Right atrium auricular region (tissue), 2 donors: ENCODE data around the gene SELENON. TPM values are rescaled to one million over a fixed set of nuclear protein-coding genes. Genes with fewer than 3 reads are reported as not detected.

Experiments
- DNase-seq: peaks from one replicate; pipeline ENCODE4 v3.0.0-alpha.2; 2019; ENCODE audit warnings: low spot score
- H3K27ac ChIP-seq, 2 donors: fragments of 200-600 bp; sonication (generic); 1 replicate in 1 of 2; 2 replicates in 1 of 2; pipeline ENCODE4 v1.5.1; 2016 to 2019
- H3K27me3 ChIP-seq, 2 donors: fragments of 200-600 bp; sonication (generic); one replicate each; pipeline versions ENCODE4 v1.5.1 to v1.6.0; 2017 to 2019
- H3K36me3 ChIP-seq: fragments of 200-600 bp; sonication (generic); one replicate; pipeline ENCODE4 v1.5.1; 2016
- H3K4me1 ChIP-seq, 2 donors: fragments of 200-600 bp; sonication (generic); one replicate each; pipeline versions ENCODE4 v1.5.1 to v1.6.0; 2017 to 2019
- H3K4me3 ChIP-seq, 2 donors: fragments of 200-600 bp; sonication (generic); 1 replicate in 1 of 2; 2 replicates in 1 of 2; pipeline ENCODE4 v1.5.1; 2017 to 2019; ENCODE audit warnings: mild to moderate bottlenecking in 1 of 2, moderate library complexity in 1 of 2
- H3K9me3 ChIP-seq, 2 donors: fragments of 200-600 bp; sonication (generic); one replicate each; pipeline ENCODE4 v1.5.1; 2019
- total RNA-seq, 2 donors: library from RNA; depleted of rRNA; stranded (reverse); fragments of >200 nt; gene quantifications; one replicate each; pipeline ENCODE4 v1.1.0, GENCODE V29; 2016
- TF ChIP-seq, protein P1 (sequence below), 2 donors: fragments of 200-600 bp; sonication (generic); IDR thresholded peaks; one replicate each; pipeline ENCODE4 v1.5.1; 2019; ENCODE audit warnings: antibody characterized with exemption in 2 of 2

SELENON gene
- total RNA-seq, 2 donors from 2014 or later = 31.7 to 34.2 TPM

DNA sequence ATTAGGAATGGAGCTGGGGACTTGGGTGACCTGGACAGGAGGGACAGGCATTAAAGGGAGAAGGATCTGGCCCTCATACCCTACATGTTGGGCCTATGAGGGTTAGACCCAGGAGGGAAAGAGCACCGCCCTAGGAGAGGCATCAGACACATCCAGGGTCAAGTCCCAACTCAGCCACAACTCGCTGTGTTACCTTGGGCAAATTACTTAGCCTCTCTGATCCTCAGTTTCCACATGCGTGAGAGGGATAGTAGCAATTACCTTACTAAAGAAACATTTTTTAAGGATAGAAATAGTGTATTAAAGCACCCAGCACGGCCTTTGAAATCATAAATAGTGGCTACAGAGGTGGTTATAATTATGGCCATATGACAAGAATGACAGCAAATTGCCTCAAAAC is 20.1 kb upstream of the SELENON start:
- Histone ChIP-seq H3K4me1 (peaks cover 0 to 12% of the 10 kb centered on the region in 2 donors), H3K27me3 (no peaks in the 10 kb centered on the region), H3K9me3 (no peaks in the 10 kb centered on the region), H3K27ac (no peak overlapping the region), H3K36me3 (no peaks in the 10 kb centered on the region), H3K4me3 (no peak overlapping the region)
- TF ChIP-seq, protein P1, sequence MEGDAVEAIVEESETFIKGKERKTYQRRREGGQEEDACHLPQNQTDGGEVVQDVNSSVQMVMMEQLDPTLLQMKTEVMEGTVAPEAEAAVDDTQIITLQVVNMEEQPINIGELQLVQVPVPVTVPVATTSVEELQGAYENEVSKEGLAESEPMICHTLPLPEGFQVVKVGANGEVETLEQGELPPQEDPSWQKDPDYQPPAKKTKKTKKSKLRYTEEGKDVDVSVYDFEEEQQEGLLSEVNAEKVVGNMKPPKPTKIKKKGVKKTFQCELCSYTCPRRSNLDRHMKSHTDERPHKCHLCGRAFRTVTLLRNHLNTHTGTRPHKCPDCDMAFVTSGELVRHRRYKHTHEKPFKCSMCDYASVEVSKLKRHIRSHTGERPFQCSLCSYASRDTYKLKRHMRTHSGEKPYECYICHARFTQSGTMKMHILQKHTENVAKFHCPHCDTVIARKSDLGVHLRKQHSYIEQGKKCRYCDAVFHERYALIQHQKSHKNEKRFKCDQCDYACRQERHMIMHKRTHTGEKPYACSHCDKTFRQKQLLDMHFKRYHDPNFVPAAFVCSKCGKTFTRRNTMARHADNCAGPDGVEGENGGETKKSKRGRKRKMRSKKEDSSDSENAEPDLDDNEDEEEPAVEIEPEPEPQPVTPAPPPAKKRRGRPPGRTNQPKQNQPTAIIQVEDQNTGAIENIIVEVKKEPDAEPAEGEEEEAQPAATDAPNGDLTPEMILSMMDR (IDR thresholded peaks at IDR 0.05) = no peak
- DNase-seq = no peak

GRCh38 chr1:25780318-25781129 is 19.5 kb upstream of the SELENON start:
- no peaks in the 10 kb centered on the region for H3K27me3 ChIP-seq
- no peaks in the 10 kb centered on the region for H3K36me3 ChIP-seq
- DNase-seq = no peak
- H3K27ac ChIP-seq = no peak overlapping the region
- H3K4me3 ChIP-seq = no peak overlapping the region
- TF ChIP-seq, protein P1 (IDR thresholded peaks at IDR 0.05) = no peak
- no peaks in the 10 kb centered on the region for H3K9me3 ChIP-seq
- H3K4me1 ChIP-seq = peaks cover 0 to 19% of the 10 kb centered on the region in 2 donors

DNA sequence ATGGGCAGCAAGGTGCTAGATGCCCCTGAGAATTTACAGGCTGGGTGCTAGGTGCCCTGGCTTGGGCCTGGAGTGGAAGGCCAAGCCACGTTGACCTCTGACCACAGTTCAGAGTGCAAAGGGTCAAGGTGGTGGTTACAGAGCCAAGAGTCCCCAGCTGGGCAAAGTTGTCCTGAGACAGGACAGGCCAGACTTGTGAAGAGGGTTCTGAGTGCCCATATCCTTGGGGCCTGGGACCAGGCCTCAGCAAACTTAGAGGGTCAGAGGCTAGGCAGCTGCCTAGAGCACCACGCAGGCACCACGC is 18.9 kb upstream of the SELENON start:
- Histone ChIP-seq H3K4me1 (peaks cover 0 to 20% of the 10 kb centered on the region in 2 donors), H3K9me3 (no peaks in the 10 kb centered on the region), H3K4me3 (no peak overlapping the region), H3K27me3 (no peaks in the 10 kb centered on the region), H3K27ac (no peak overlapping the region), H3K36me3 (no peaks in the 10 kb centered on the region)
- DNase-seq = no peak
- TF ChIP-seq, protein P1 (IDR thresholded peaks at IDR 0.05) = no peak

GRCh38 chr1:25782608-25783201 is 17.3 kb upstream of the SELENON start:
- Histone ChIP-seq H3K27ac (no peak overlapping the region), H3K4me3 (no peak overlapping the region), H3K27me3 (no peaks in the 10 kb centered on the region), H3K9me3 (no peaks in the 10 kb centered on the region), H3K36me3 (no peaks in the 10 kb centered on the region), H3K4me1 (peaks cover 0 to 37% of the 10 kb centered on the region in 2 donors)
- DNase-seq = no peak
- TF ChIP-seq, protein P1 (IDR thresholded peaks at IDR 0.05) = no peak

GRCh38 chr1:25784575-25785051 is 15.4 kb upstream of the SELENON start:
- H3K4me1 ChIP-seq = peaks cover 0 to 37% of the 10 kb centered on the region in 2 donors
- no peaks in the 10 kb centered on the region for H3K9me3 ChIP-seq
- H3K36me3 ChIP-seq = no peaks in the 10 kb centered on the region
- DNase-seq = no peak
- H3K27me3 ChIP-seq = no peaks in the 10 kb centered on the region
- peak overlapping the region in 1 of 2 donors; percentile 19 for H3K27ac ChIP-seq
- TF ChIP-seq, protein P1 (IDR thresholded peaks at IDR 0.05) = no peak
- H3K4me3 ChIP-seq = no peak overlapping the region
